Neuron (in vitro differentiated cells): ENCODE data around the gene DTX3.

ENCODE experiments used
- H2AFZ ChIP-seq: one replicate; pipeline ENCODE4 v1.6.1; 2013; ENCODE audit warnings: low read depth, mild to moderate bottlenecking, inconsistent platforms, low read length, moderate library complexity
- H3K27me3 ChIP-seq: one replicate; pipeline ENCODE4 v1.6.1; 2013; ENCODE audit warnings: low read length; ENCODE audit not compliant: insufficient read depth
- H3K36me3 ChIP-seq: one replicate; pipeline ENCODE4 v1.6.1; 2013; ENCODE audit warnings: low read length; ENCODE audit not compliant: insufficient read depth
- H3K4me1 ChIP-seq: one replicate; pipeline ENCODE4 v1.6.1; 2013; ENCODE audit warnings: low read length; ENCODE audit not compliant: insufficient read depth
- H3K4me3 ChIP-seq: 2 replicates; pipeline ENCODE4 v1.5.1; 2013; ENCODE audit warnings: mild to moderate bottlenecking, low read length, moderate library complexity
- H3K9me3 ChIP-seq: one replicate; pipeline ENCODE4 v1.6.1; 2013; ENCODE audit warnings: low read length

DTX3 gene

DNA sequence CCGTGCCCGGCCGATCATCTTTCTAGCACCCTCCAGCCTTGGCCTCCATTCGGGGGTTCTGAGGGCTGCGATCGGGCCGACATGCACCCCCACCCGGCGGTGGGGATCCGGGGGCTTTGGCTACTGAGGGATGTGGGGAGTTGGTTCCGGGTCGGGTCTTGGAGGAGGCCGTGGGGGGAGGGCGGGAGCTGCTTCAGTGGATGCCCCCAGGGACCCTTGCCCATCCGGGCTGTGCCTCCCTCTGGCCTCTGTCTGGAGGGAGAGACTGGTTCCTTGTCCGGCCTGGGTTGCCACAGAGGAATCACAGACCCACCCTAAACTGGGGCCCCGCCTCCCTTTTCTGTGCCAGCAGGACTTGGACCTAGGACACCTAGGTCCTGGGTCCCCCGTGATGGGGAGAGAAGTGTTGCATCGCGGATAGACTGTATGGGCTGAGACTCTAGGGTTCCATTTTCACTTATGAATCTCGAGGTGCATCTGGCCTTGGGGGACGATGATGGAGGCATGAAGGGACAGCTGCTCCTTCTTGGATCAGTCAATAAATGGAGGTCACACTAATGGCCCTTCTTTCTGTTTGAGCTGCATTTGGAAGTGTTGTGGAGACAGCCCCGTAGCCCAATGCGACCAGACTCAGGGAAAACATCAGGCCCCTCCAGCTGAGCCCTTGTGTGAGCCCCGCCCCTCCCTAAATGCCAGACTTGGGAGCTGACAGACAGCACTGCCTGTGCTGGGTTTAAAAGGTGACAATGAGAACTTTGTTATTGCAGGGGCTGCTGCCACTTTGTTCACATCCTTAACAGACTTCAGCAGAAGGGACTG, 577 bp downstream of the DTX3 start:
- Histone ChIP-seq H3K4me3 (peak overlapping the region; percentile 70), H3K9me3 (no peaks in the 10 kb centered on the region), H2AFZ (peak overlapping the region; percentile 74), H3K27me3 (no peaks in the 10 kb centered on the region), H3K4me1 (peaks cover 26% of the 10 kb centered on the region), H3K36me3 (peaks cover 53% of the 10 kb centered on the region)

DNA sequence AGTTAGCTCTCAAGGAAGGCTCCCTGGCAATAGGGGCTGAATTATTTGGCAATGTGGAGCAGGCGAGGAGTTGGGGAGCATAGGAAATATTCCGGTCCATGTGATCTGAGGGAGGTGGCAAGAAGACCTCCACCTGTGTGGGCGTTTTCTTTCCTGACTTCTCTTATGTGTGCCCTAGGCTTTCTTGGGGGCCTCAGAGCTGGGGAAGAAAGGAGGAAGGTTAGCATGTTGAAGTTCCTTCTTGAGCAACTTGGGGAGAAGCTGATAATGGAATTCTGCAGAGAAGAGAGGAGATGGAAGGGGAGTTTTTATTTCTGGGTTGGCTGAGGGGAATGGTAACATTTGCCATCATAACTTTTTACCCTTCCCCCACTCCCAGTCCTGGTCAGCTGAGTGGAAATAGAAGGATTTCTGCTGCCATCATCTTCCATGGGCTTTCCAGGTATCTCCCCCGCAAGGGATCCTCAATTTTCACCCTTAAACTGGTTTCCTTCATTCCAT, 1.2 kb downstream of the DTX3 start:
- H3K4me3 ChIP-seq, result peak overlapping the region; percentile 70
- peaks cover 32% of the 10 kb centered on the region for H3K4me1 ChIP-seq
- no peaks in the 10 kb centered on the region for H3K27me3 ChIP-seq
- peaks cover 47% of the 10 kb centered on the region for H3K36me3 ChIP-seq
- no peak overlapping the region for H2AFZ ChIP-seq
- no peaks in the 10 kb centered on the region for H3K9me3 ChIP-seq

DNA sequence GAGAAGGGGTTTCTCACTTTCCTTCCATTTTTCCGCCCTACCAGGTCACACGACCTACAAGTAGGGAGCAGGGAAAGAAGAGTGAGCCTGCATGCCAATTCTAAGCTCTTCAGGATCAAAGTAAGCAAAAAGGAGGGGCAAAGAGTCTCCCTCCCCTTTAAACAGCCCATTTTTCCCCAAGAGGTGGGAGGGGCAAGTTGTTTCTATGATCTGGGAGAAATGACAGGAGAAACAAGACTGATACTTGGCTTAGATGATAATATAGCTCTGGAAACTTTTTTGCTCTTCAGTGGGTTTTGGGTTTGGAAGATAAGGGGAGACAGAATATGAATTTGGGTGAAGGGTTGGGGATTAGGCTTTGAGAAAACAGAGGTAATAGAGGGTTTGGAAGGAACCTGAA, 1.8 kb downstream of the DTX3 start:
- Histone ChIP-seq H3K36me3 (peaks cover 42% of the 10 kb centered on the region), H3K4me3 (no peak overlapping the region), H3K4me1 (peaks cover 34% of the 10 kb centered on the region), H3K27me3 (no peaks in the 10 kb centered on the region), H3K9me3 (no peaks in the 10 kb centered on the region), H2AFZ (no peak overlapping the region)

- Histone ChIP-seq H3K27me3 (no peaks in the 10 kb centered on the region), H3K4me3 (no peak overlapping the region), H3K36me3 (peaks cover 38% of the 10 kb centered on the region), H3K9me3 (no peaks in the 10 kb centered on the region), H3K4me1 (peaks cover 35% of the 10 kb centered on the region), H2AFZ (no peak overlapping the region)
These were observed 2.2 kb downstream of the DTX3 start for GRCh38 chr12:57606821-57607220.

DNA sequence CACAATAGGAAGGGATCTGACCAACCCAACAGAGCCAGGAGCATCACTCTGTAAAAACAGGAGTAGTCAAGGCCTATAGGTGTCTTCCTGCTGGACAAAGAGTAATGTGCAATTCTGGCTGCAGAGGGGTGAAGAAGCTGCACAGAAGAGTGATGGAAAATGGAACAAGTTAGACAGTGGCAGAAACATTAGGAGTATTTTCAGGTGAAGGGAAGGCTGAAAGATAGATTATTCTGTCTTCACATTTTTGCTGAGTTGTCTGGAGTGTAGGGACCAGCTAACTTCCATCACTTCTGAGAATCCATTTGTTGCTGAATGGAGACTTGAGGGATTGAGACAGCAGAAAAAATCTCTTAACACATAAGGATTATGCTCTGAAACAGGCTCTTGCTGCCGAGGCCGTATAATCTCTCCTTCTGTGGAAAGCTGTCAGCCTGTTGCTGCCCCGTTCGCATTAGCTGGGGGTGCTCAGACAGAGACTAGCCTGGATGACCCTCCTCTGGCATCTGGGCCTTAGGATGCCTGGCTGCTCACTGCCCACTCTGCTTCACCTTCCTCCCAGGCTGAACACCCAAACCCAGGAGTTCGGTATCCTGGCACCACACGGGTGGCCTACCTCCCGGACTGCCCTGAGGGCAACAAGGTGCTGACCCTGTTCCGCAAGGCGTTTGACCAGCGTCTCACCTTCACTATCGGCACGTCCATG, 3.5 kb downstream of the DTX3 start:
- Histone ChIP-seq H3K4me3 (no peak overlapping the region), H2AFZ (no peak overlapping the region), H3K4me1 (peaks cover 40% of the 10 kb centered on the region), H3K36me3 (peaks cover 33% of the 10 kb centered on the region), H3K27me3 (no peaks in the 10 kb centered on the region), H3K9me3 (no peaks in the 10 kb centered on the region)

DNA sequence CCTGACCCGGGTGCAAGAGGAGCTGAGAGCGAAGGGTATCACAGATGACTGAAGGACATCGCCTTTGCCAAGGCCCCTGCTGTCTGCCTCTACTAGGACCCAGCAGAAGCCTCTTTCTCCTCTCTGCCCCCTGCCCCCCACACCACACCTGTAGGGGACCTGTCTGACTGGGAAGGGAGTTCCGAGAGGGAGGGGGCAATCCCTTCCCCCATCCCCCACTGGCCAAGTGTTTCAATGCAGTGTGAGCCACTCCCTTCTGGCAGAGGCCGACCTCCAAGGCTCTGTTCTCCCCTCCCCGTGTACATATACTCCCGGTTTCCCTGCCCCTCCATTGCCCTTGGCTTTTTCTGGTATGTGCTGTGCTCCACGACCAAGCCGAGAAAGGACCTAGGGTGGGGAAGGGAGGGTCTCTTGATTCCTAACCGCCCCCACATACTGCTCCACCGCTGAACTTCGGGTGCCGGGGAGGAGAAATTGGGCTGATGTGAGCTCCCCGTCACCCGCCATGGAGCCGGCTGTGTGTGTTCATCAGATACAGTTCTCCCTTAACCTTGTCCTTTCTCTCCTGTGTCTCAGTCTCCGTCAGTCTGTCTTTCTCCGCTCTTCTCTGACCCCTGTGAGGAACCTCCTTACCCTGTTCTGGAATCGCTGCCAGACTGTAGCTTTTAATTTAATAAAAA, 4.6 kb downstream of the DTX3 start:
- Histone ChIP-seq H3K27me3 (no peaks in the 10 kb centered on the region), H3K9me3 (no peaks in the 10 kb centered on the region), H3K36me3 (peaks cover 43% of the 10 kb centered on the region), H3K4me1 (peaks cover 31% of the 10 kb centered on the region), H2AFZ (no peak overlapping the region), H3K4me3 (no peak overlapping the region)

DNA sequence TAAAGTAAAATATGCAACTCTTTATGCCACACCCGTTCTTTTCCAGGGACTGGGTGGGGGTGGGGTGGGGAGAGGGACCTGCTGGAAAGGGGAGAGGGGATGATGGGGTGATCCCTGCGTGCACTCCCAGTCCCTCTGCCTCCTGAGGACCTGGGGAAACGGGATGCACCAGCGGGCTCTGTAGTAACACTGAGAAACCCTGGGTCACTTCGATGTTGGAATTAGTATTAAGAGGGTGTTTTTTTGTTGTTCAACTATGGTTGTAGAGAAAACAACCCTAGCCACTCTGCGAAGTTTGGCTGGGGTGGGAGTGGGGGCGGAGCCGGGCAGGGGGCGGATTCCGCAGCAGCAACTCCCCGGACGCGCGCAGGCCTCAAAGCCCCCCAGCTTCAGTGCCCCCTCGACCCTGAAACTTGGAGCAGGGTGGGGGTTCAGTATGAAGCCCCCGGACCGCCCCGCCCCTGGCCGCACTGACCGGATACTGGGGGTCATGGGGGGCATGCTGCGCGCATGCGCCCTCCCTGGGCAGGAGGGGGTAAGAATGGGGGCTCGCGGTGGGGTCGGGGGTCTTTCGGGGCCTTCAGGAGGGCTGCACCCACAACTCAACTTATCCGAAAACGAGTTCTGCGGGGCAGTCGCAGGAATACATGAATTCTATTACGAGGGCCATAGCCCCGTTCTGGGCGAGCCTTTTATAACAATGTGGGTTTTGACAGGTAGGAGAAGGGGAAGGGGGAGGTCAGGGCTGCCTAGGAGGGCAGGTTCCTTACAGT, 5.3 kb downstream of the DTX3 start:
- Histone ChIP-seq H3K27me3 (no peaks in the 10 kb centered on the region), H3K36me3 (peaks cover 48% of the 10 kb centered on the region), H3K4me1 (peaks cover 26% of the 10 kb centered on the region), H3K9me3 (no peaks in the 10 kb centered on the region), H3K4me3 (no peak overlapping the region), H2AFZ (no peak overlapping the region)

DNA sequence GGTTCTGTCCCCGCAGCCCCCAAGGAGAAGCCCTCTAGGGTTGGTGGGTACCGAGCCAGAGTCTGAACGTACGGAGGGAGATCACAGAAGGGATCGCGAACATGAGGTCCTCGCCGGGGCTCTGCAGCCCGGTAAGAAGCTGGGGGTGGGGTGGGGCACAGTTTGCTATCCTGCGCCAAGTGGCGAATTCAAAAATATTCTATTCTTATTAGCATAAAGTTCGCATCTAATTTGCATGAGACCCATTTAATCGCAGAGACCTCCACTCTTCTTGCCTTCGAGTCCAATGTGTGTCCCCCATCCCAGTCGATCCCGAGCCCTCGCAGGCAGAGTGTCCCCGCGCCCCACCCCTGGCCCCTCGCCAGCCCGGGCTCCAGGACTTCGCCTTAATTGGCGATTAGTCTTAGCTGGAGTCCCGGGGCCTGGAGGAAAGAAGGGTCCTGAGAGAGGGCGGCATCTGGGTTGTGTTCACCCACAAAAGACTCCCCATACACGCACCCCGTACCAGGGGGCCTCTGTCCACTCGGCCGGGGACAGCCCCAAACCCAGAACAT, 6.0 kb downstream of the DTX3 start:
- peaks cover 2% of the 10 kb centered on the region for H3K9me3 ChIP-seq
- peaks cover 19% of the 10 kb centered on the region for H3K4me1 ChIP-seq
- peak overlapping the region; percentile 59 for H3K4me3 ChIP-seq
- H3K27me3 ChIP-seq, result no peaks in the 10 kb centered on the region
- H3K36me3 ChIP-seq, result peaks cover 54% of the 10 kb centered on the region
- H2AFZ ChIP-seq, result peak overlapping the region; percentile 55

DNA sequence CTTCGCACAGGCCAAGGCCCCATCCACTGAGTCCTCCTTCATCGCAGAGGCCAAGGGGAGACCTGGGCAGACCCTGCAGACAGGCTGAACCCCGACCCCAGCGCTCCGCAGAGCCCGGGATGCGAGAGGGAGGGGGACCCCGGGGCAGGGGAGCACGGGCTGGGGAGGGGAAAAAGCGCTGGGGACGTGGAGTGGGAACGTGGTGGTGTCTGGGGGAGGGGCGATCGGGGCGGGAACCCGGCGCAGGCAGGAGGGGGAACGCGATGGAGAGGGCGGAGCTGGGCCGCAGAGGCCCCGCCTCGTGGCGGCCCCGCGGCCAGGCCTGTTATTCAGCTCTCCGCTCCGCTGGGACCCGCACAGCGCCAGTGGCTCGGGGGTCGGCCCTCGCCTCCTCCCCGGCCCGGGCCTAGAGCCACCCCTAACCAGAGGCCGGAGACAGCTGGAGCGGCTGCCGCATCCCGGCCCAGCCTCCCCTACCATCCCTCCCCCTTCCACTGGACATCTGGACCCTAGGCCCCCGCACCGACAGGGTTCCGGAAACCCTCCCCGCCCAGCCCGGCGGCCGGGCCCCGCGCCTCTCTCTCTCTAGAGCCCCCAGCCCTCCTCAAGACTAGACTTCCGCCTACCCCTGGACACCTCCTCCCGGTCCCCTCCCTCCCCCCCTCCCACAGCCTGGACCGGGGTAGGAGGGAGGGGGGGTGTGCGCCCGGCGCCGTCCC, 6.6 kb downstream of the DTX3 start, which contains the start of gene ARHGEF25:
ARHGEF25 (plus strand) TSS at position 328 of the 719 bp plus-strand sequence. CDS start 460 bp downstream, outside the sequence.
- Histone ChIP-seq H2AFZ (peak within 1 kb of the TSS; percentile 55), H3K36me3 (peaks cover 61% of the 10 kb centered on the region), H3K27me3 (no peaks in the 10 kb centered on the region), H3K9me3 (peaks cover 2% of the 10 kb centered on the region), H3K4me3 (peak within 1 kb of the TSS; percentile 59), H3K4me1 (peaks cover 13% of the 10 kb centered on the region)

- Histone ChIP-seq H3K27me3 (no peaks in the 10 kb centered on the region), H3K4me3 (peak overlapping the region; percentile 58)
These were observed 7.4 kb downstream of the DTX3 start for GRCh38 chr12:57611827-57612710.

DNA sequence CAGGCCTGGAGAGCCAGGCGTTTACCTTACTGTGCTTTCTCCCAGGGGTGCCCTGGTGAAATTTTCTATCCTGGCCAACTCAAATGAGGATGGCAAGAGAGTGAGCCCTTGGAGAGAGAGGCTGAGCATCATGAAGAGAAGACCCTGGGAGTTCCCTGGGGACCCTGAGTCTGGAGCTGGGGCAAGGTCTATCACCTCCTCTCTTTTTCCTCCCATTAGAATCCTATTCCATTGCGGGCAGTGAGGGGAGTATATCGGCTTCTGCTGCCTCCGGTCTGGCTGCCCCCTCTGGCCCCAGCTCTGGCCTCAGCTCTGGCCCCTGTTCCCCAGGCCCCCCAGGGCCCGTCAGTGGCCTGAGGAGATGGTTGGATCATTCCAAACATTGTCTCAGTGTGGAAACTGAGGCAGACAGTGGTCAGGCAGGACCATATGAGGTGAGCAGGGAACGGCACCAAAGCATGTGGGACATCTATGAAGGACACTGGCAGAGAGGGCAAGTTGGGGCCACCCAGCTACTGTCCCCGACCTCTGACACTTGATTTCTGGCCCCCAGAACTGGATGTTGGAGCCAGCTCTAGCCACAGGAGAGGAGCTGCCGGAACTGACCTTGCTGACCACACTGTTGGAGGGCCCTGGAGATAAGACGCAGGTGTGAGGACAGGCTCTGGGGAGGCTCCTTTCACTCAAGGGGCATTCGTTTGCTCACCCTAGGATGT, 8.2 kb downstream of the DTX3 start:
- H3K27me3 ChIP-seq, result no peaks in the 10 kb centered on the region
- H2AFZ ChIP-seq, result no peak overlapping the region
- peaks cover 13% of the 10 kb centered on the region for H3K4me1 ChIP-seq
- H3K36me3 ChIP-seq, result peaks cover 58% of the 10 kb centered on the region
- no peak overlapping the region for H3K4me3 ChIP-seq
- peaks cover 2% of the 10 kb centered on the region for H3K9me3 ChIP-seq

More at GRCh38 chr12:57611827-57612710, 7.4 kb downstream of the DTX3 start:
- Histone ChIP-seq H3K36me3 (peaks cover 60% of the 10 kb centered on the region), H3K9me3 (peaks cover 2% of the 10 kb centered on the region), H3K4me1 (peaks cover 13% of the 10 kb centered on the region), H2AFZ (no peak overlapping the region)
